K562 (cell line): ENCODE results near the gene C3. TPM values are rescaled to one million over a fixed set of nuclear protein-coding genes. Genes with fewer than 3 reads are reported as not detected.
A peak's percentile ranks its signal among the peaks of the same experiment; 100 is the strongest.

ENCODE experiments used
- CBFB ChIP-seq: sonication (generic); formaldehyde crosslinking; IDR thresholded peaks from 2 replicates; pipeline ENCODE4 v1.4.0; 2020; ENCODE audit warnings: mild to moderate bottlenecking, missing genetic modification reagents
- GABPB1 ChIP-seq: sonication (generic); formaldehyde crosslinking; IDR thresholded peaks from 2 replicates; pipeline ENCODE4 v1.8.0; 2022; ENCODE audit warnings: mild to moderate bottlenecking, missing genetic modification reagents
- JUND ChIP-seq, 2 experiments: IDR thresholded peaks; 2 replicates in 1 of 2; 3 replicates in 1 of 2; pipeline ENCODE4 v1.6.1; 2011; ENCODE audit warnings: borderline replicate concordance in 2 of 2, low read depth in 2 of 2, low read length in 2 of 2, improper control_type of control experiment in 1 of 2, missing biosample characterization in 1 of 2, missing genetic modification characterization in 1 of 2, missing genetic modification reagents in 1 of 2
- KLF13 ChIP-seq: fragments of 450-650 bp; IDR thresholded peaks from 2 replicates; pipeline ENCODE4 v1.6.1; 2016; ENCODE audit warnings: missing genetic modification characterization, low read depth, mild to moderate bottlenecking, missing compliant biosample characterization, moderate library complexity, borderline replicate concordance
- MAZ ChIP-seq, 2 experiments: fragments of 450-650 bp in 1 of 2; sonication (generic) in 1 of 2; formaldehyde crosslinking; IDR thresholded peaks in 1 of 2; conservative IDR thresholded peaks in 1 of 2; 2 replicates each; pipeline versions ENCODE4 v1.4.0 to v1.5.0; 2020; ENCODE audit warnings: mild to moderate bottlenecking in 1 of 2, missing genetic modification reagents in 1 of 2
- MYNN ChIP-seq, 2 experiments: sonication (generic); formaldehyde crosslinking in 1 of 2; IDR thresholded peaks; 2 replicates each; pipeline versions ENCODE4 v1.5.0 to v1.6.1; 2016 to 2020; ENCODE audit warnings: antibody characterized with exemption in 1 of 2, missing genetic modification reagents in 1 of 2
- PPARD ChIP-seq: fragments of 250-450 bp; sonication (Bioruptor Pico); IDR thresholded peaks from 2 replicates; pipeline ENCODE4 v1.8.0; 2022; ENCODE audit warnings: inconsistent platforms, mild to moderate bottlenecking, moderate library complexity
- RB1 ChIP-seq: fragments of 450-650 bp; IDR thresholded peaks from 2 replicates; pipeline ENCODE4 v1.6.1; 2017; ENCODE audit warnings: low read depth, mild to moderate bottlenecking
- SOX6 ChIP-seq: fragments of 450-650 bp; IDR thresholded peaks from 2 replicates; pipeline ENCODE4 v1.6.1; 2014; ENCODE audit warnings: mild to moderate bottlenecking
- SUPT5H ChIP-seq: fragments of 450-650 bp; IDR thresholded peaks from 2 replicates; pipeline ENCODE4 v1.6.1; 2016
- THRAP3 ChIP-seq: fragments of 450-650 bp; IDR thresholded peaks from 2 replicates; pipeline ENCODE4 v1.6.1; 2016; ENCODE audit warnings: mild to moderate bottlenecking, inconsistent platforms, borderline replicate concordance
- ZBED1 ChIP-seq: IDR thresholded peaks from 2 replicates; pipeline ENCODE4 v1.6.1; 2014
- ZBTB7A ChIP-seq: IDR thresholded peaks from 2 replicates; pipeline ENCODE4 v1.6.1; 2011; ENCODE audit warnings: low read depth, mild to moderate bottlenecking, low read length, moderate library complexity, borderline replicate concordance; ENCODE audit not compliant: control insufficient read depth
- ZC3H8 ChIP-seq: fragments of 450-650 bp; IDR thresholded peaks from 2 replicates; pipeline ENCODE4 v1.6.1; 2017
- ZNF217 ChIP-seq: sonication (generic); formaldehyde crosslinking; IDR thresholded peaks from 2 replicates; pipeline ENCODE4 v1.8.0; 2022; ENCODE audit warnings: mild to moderate bottlenecking, missing genetic modification reagents
- polyA plus RNA-seq, 8 experiments: library from polyadenylated mRNA; depleted of rRNA in 4 of 8; stranded (reverse) in 5 of 8; unstranded in 3 of 8; fragments of >200 nt; fragmentation: Nextera tagmentation in 2 of 8; fragmentation: Illumina TruSeq in 1 of 8; extraction: Ambion mirVana in 2 of 8; extraction: Trizol in 1 of 8; gene quantifications; 2 replicates each; pipeline versions ENCODE4 v1.2.1 to v1.2.3, GENCODE V29; 2011 to 2014; ENCODE audit warnings: inconsistent platforms in 1 of 8, missing spikeins in 1 of 8
- total RNA-seq, 7 experiments: library from RNA; depleted of rRNA in 6 of 7; stranded (reverse); fragments of >200 nt in 6 of 7; fragmentation: Illumina TruSeq in 2 of 7; extraction: Trizol in 2 of 7; gene quantifications; 2 replicates each; pipeline versions ENCODE4 v1.2.1 to v1.2.3, GENCODE V29; 2011 to 2021; ENCODE audit warnings: low replicate concordance in 1 of 7
- TF ChIP-seq, protein P1 (sequence below), 2 experiments: fragments of 450-650 bp in 1 of 2; sonication (generic) in 1 of 2; formaldehyde crosslinking in 1 of 2; IDR thresholded peaks in 1 of 2; conservative IDR thresholded peaks in 1 of 2; 2 replicates each; pipeline versions ENCODE4 v1.6.1 to v1.8.1; 2016 to 2023; ENCODE audit warnings: mild to moderate bottlenecking in 2 of 2, moderate library complexity in 2 of 2, inconsistent platforms in 1 of 2, missing genetic modification reagents in 1 of 2
- TF ChIP-seq, protein P2 (sequence below): fragments of 450-650 bp; IDR thresholded peaks from 2 replicates; pipeline ENCODE4 v1.6.1; 2016; ENCODE audit warnings: mild to moderate bottlenecking
- TF ChIP-seq, protein P3 (sequence below): fragments of 250-450 bp; sonication (Bioruptor Pico); IDR thresholded peaks from 2 replicates; pipeline ENCODE4 v1.4.0; 2020

C3 gene
- total and polyA plus RNA-seq, 9 of the 15 experiments (the other 6 are each of a cell fraction or from before 2014, with no cell fraction given): 0.59 to 10.6 (median 2.2) TPM

DNA sequence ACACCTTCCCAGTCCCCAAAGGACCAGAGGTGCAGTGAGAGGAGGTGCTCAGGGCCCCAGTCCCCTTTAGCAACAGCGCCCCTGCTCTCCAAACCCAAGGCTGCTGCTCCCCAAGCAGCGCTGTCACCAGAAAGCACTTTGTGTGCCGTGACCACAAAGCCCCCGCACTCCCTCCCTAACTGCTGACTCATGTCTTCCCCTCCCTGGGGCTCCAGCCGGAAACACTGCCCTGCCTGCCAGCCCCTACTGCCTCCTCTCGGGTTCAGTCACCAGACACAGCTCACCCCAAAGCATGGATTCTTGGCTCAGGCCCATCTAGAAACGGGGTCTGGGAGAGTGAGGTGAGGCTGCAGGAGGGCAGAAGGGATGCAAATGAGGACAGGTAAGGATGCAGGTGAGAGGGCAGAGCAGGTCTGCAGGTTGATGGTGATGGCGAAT lies 45.6 kb downstream of the C3 start (continued):
- TF ChIP-seq, protein P1, sequence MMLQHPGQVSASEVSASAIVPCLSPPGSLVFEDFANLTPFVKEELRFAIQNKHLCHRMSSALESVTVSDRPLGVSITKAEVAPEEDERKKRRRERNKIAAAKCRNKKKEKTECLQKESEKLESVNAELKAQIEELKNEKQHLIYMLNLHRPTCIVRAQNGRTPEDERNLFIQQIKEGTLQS (IDR thresholded peaks at IDR 0.05): peak; percentile 84
- TF ChIP-seq, protein P1 (CRISPR knock-in tag; conservative IDR thresholded peaks at IDR 0.05): no peak; the same call in 1 of the 2 replicates
- TF ChIP-seq GABPB1 (CRISPR knock-in tag) (peak; percentile 23; the same call in 1 of the 2 replicates), ZBTB7A (peak; percentile 79; the same call in 1 of the 2 replicates), THRAP3 (no peak), KLF13 (no peak), MAZ (CRISPR knock-in tag; conservative IDR thresholded peaks at IDR 0.05 in 1 of 2, IDR thresholded peaks at IDR 0.05 in 1 of 2) (peak; percentile 85 to 92), ZBED1 (no peak), ZC3H8 (no peak), PPARD (CRISPR knock-in tag) (no peak), MYNN (IDR thresholded peaks at IDR 0.05) (peak; percentile 74; the same call in 1 of the 2 replicates), MYNN (CRISPR knock-in tag; IDR thresholded peaks at IDR 0.05) (no peak), SOX6 (peak; percentile 66), RB1 (no peak), CBFB (peak; percentile 89), JUND (IDR thresholded peaks at IDR 0.05; ENCODE audit: borderline replicate concordance, low read depth, low read length) (peak; percentile 94), JUND (tag; IDR thresholded peaks at IDR 0.05; ENCODE audit: borderline replicate concordance, low read depth, low read length) (peak; percentile 89; the same call in 1 of the 3 replicates), SUPT5H (no peak), ZNF217 (no peak)
- TF ChIP-seq, protein P2, sequence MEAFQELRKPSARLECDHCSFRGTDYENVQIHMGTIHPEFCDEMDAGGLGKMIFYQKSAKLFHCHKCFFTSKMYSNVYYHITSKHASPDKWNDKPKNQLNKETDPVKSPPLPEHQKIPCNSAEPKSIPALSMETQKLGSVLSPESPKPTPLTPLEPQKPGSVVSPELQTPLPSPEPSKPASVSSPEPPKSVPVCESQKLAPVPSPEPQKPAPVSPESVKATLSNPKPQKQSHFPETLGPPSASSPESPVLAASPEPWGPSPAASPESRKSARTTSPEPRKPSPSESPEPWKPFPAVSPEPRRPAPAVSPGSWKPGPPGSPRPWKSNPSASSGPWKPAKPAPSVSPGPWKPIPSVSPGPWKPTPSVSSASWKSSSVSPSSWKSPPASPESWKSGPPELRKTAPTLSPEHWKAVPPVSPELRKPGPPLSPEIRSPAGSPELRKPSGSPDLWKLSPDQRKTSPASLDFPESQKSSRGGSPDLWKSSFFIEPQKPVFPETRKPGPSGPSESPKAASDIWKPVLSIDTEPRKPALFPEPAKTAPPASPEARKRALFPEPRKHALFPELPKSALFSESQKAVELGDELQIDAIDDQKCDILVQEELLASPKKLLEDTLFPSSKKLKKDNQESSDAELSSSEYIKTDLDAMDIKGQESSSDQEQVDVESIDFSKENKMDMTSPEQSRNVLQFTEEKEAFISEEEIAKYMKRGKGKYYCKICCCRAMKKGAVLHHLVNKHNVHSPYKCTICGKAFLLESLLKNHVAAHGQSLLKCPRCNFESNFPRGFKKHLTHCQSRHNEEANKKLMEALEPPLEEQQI: no peak
- TF ChIP-seq, protein P3, sequence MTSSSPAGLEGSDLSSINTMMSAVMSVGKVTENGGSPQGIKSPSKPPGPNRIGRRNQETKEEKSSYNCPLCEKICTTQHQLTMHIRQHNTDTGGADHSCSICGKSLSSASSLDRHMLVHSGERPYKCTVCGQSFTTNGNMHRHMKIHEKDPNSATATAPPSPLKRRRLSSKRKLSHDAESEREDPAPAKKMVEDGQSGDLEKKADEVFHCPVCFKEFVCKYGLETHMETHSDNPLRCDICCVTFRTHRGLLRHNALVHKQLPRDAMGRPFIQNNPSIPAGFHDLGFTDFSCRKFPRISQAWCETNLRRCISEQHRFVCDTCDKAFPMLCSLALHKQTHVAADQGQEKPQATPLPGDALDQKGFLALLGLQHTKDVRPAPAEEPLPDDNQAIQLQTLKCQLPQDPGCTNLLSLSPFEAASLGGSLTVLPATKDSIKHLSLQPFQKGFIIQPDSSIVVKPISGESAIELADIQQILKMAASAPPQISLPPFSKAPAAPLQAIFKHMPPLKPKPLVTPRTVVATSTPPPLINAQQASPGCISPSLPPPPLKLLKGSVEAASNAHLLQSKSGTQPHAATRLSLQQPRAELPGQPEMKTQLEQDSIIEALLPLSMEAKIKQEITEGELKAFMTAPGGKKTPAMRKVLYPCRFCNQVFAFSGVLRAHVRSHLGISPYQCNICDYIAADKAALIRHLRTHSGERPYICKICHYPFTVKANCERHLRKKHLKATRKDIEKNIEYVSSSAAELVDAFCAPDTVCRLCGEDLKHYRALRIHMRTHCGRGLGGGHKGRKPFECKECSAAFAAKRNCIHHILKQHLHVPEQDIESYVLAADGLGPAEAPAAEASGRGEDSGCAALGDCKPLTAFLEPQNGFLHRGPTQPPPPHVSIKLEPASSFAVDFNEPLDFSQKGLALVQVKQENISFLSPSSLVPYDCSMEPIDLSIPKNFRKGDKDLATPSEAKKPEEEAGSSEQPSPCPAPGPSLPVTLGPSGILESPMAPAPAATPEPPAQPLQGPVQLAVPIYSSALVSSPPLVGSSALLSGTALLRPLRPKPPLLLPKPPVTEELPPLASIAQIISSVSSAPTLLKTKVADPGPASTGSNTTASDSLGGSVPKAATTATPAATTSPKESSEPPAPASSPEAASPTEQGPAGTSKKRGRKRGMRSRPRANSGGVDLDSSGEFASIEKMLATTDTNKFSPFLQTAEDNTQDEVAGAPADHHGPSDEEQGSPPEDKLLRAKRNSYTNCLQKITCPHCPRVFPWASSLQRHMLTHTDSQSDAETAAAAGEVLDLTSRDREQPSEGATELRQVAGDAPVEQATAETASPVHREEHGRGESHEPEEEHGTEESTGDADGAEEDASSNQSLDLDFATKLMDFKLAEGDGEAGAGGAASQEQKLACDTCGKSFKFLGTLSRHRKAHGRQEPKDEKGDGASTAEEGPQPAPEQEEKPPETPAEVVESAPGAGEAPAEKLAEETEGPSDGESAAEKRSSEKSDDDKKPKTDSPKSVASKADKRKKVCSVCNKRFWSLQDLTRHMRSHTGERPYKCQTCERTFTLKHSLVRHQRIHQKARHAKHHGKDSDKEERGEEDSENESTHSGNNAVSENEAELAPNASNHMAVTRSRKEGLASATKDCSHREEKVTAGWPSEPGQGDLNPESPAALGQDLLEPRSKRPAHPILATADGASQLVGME (CRISPR knock-in tag): no peak
